RWPE1 (cell line): Measurements from ENCODE around the gene CLECL1.

Experiments
- CTCF ChIA-PET: fragments of 350-600 bp; sonication (Branson Sonifier 250); formaldehyde crosslinking; extraction: SDS; loops from one replicate; lab custom pipeline; 2021; lab: Yijun Ruan, JAX
- POLR2A ChIA-PET: fragments of 400-600 bp; formaldehyde crosslinking; extraction: SDS; loops from one replicate; lab custom pipeline; 2020; ENCODE audit warnings: antibody characterized with exemption; ENCODE audit not compliant: low non-redundant PET; lab: Yijun Ruan, JAX
- DNase-seq: peaks from one replicate; pipeline ENCODE4 v3.0.0; 2012; ENCODE audit warnings: low spot score
- H3K27ac ChIP-seq: fragments of 450-650 bp; 2 replicates; pipeline ENCODE4 v1.5.1; 2017
- CTCF ChIP-seq: fragments of 450-650 bp; conservative IDR thresholded peaks from 2 replicates; pipeline ENCODE4 v1.5.1; 2017; ENCODE audit warnings: low read depth, mild to moderate bottlenecking

Gene CLECL1

DNA sequence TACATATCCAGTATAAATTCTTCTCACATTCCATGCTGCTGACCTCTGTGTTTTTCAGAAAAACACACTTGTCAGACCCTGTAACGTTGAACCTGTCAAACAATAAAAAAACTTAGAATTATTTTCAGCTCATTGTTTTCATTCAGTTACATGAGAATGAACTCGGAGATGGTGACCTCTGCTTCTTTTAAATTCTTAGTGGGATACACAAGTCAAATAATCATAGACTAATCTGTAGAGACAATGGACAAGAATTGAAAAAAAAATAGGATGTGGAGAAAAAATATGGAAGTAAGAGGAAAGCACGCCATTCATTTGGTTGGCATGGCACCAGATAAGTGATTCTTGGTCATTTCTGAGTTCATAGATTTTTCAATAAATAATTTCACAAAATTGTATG is 20.6 kb upstream of the CLECL1 start:
- ChIA-PET CTCF (interaction anchor here (0.6 kb wide), 1 partner anchor 181 kb away, joined by 3 read pairs; no protein-coding TSS in a partner anchor), POLR2A (no interaction called here)
- H3K27ac ChIP-seq, result no peak overlapping the region
- no peak for TF ChIP-seq CTCF
- DNase-seq, result no peak

- DNase-seq, result no peak
- POLR2A ChIA-PET, result no interaction called here
- CTCF ChIA-PET, result no interaction called here
- no peak overlapping the region for H3K27ac ChIP-seq
- TF ChIP-seq CTCF, result no peak
Measured at GRCh38 chr12:9753073-9753472, 20.2 kb upstream of the CLECL1 start.

DNA sequence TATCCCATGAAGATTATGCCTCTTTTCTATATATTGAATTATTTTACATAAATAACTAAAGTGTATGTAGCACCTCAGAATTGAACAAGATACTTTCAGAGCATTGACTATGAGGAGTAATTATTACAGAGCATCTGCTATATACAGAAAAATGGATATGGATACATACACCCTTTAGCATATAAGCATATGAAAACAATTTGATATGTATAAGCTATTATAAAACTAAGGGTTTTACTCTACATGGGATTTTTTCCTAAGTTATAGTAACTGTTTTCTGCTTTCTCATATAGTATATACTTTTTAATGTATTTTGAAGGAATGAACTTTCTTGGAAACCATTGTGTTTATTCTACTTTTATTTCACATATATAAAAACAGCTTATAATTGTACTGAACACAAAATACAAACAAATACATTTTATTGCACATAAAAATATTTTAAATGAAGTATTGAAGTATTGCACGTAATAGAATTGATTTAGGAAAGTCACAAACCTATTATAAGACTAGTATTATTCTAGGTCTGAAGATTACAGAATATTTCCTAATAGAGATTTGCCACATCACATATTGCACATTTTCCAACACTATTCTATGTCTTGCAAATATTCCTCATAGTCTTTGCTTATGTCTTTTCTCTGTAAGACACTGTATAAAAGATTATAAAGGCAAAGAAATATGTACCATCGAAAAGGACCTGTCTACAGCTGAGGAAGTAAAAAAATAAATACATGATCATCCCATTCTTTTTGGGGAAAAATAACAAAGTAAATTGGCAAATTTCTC is 19.4 kb upstream of the CLECL1 start:
- no peak for TF ChIP-seq CTCF
- no peak for DNase-seq
- CTCF ChIA-PET, result interaction anchor here (0.5 to 1.4 kb wide), 2 partner anchors 282 to 356 kb away, joined by 3 to 4 read pairs; no protein-coding TSS in a partner anchor
- POLR2A ChIA-PET, result no interaction called here
- no peak overlapping the region for H3K27ac ChIP-seq

GRCh38 chr12:9751204-9752144 is 18.6 kb upstream of the CLECL1 start:
- CTCF ChIA-PET, result interaction anchor here (0.5 to 3.0 kb wide), 17 partner anchors 9 to 996 kb away, joined by 3 to 23 read pairs (median 4); partner anchors contain the start of gene CD69
- no peak overlapping the region for H3K27ac ChIP-seq
- POLR2A ChIA-PET, result no interaction called here
- peak; percentile 7 for DNase-seq
- no peak for TF ChIP-seq CTCF

- POLR2A ChIA-PET, result no interaction called here
- no peak overlapping the region for H3K27ac ChIP-seq
- CTCF ChIA-PET, result interaction anchor here (0.6 to 3.0 kb wide), 19 partner anchors 8 to 997 kb away, joined by 3 to 23 read pairs (median 3); partner anchors contain the start of gene CD69
- peak; percentile 67 for DNase-seq
- TF ChIP-seq CTCF, result peak; percentile 58
Measured at GRCh38 chr12:9750276-9751203, 17.6 kb upstream of the CLECL1 start.
